ENCODE measurements around the gene C17orf50. TPM values are rescaled to one million over a fixed set of nuclear protein-coding genes. Genes with fewer than 3 reads are reported as not detected.

Gene C17orf50
- total RNA-seq, 1 donor from 2014 or later: not detected

DNA sequence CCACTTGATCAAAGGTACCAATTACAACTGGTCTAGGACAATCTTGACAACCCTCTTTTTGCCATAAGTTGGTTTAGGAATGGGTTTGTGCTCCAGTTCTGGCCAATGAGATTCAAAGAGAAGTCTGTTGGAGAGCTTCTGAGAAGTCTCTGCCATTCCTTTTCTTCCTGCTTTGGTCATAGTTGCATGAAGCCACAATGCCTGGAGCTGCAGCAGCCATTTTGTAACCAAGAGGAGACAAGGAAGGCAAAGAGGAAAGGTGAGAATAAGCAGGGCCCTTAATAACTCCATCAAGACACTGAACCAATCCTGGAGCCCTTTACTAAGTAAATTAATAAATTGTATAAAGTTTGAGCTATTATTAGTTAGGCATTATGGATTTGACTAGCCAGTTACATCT, 3.4 kb upstream of the C17orf50 start:
- no peak overlapping the region for H3K4me3 ChIP-seq
- no peak for DNase-seq
- H3K27ac ChIP-seq: no peak overlapping the region
- no peaks in the 10 kb centered on the region for H3K9me3 ChIP-seq
- intact Hi-C loops (cut with DNase I): no loop called here
- H3K4me1 ChIP-seq: peaks cover 4% of the 10 kb centered on the region
- no peaks in the 10 kb centered on the region for H3K36me3 ChIP-seq
- TF ChIP-seq, protein P1, sequence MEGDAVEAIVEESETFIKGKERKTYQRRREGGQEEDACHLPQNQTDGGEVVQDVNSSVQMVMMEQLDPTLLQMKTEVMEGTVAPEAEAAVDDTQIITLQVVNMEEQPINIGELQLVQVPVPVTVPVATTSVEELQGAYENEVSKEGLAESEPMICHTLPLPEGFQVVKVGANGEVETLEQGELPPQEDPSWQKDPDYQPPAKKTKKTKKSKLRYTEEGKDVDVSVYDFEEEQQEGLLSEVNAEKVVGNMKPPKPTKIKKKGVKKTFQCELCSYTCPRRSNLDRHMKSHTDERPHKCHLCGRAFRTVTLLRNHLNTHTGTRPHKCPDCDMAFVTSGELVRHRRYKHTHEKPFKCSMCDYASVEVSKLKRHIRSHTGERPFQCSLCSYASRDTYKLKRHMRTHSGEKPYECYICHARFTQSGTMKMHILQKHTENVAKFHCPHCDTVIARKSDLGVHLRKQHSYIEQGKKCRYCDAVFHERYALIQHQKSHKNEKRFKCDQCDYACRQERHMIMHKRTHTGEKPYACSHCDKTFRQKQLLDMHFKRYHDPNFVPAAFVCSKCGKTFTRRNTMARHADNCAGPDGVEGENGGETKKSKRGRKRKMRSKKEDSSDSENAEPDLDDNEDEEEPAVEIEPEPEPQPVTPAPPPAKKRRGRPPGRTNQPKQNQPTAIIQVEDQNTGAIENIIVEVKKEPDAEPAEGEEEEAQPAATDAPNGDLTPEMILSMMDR (IDR thresholded peaks at IDR 0.05): no peak
- H3K27me3 ChIP-seq: no peaks in the 10 kb centered on the region
- ATAC-seq: no peak

DNA sequence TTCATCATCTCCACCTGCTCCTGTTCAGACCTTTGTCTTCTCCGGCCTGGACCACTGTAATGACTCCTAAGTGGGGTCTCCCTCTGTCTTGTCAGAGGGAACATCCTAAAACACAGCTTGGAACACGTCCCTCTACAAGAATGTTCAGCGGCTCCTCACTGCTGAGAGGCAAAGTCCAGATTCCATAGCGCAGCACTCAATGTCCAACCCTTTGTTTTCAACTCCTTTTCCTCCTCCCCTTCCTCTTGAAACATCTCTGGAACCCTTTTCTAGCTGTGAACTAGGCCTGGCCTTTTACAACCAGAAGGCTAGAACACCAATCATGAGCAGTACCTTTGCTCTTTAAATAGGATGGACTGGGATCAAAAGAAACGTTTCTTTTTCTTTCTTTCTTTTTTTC, 914 bp downstream of the C17orf50 start:
- Histone ChIP-seq H3K36me3 (no peaks in the 10 kb centered on the region), H3K9me3 (no peaks in the 10 kb centered on the region), H3K27me3 (no peaks in the 10 kb centered on the region), H3K4me1 (peaks cover 5% of the 10 kb centered on the region), H3K27ac (no peak overlapping the region), H3K4me3 (no peak overlapping the region)
- TF ChIP-seq, protein P1 (IDR thresholded peaks at IDR 0.05): no peak
- ATAC-seq: no peak
- intact Hi-C loops (cut with DNase I): no loop called here
- no peak for DNase-seq

DNA sequence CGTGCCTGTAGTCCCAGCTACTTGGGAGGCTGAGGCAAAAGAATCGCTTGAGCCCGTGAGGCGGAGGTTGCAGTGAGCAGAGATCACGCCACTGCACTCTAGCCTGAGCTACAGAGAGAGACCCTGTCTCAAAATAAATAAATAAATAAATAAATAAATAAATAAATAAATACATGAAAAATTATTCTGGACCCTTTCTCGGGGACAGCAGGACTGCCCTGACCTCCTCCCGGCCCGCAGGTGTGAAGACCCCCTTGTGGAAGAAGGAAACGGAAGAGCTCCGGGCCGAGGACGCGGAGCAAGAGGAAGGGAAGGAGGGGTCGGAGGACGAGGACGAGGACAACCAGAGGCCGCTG, 3.1 kb downstream of the C17orf50 start:
- Histone ChIP-seq H3K4me1 (peaks cover 5% of the 10 kb centered on the region), H3K9me3 (no peaks in the 10 kb centered on the region), H3K27ac (no peak overlapping the region), H3K36me3 (no peaks in the 10 kb centered on the region), H3K4me3 (peak overlapping the region; percentile 59), H3K27me3 (no peaks in the 10 kb centered on the region)
- intact Hi-C loops (cut with DNase I): no loop called here
- no peak for ATAC-seq
- TF ChIP-seq, protein P1 (IDR thresholded peaks at IDR 0.05): no peak
- DNase-seq: no peak

DNA sequence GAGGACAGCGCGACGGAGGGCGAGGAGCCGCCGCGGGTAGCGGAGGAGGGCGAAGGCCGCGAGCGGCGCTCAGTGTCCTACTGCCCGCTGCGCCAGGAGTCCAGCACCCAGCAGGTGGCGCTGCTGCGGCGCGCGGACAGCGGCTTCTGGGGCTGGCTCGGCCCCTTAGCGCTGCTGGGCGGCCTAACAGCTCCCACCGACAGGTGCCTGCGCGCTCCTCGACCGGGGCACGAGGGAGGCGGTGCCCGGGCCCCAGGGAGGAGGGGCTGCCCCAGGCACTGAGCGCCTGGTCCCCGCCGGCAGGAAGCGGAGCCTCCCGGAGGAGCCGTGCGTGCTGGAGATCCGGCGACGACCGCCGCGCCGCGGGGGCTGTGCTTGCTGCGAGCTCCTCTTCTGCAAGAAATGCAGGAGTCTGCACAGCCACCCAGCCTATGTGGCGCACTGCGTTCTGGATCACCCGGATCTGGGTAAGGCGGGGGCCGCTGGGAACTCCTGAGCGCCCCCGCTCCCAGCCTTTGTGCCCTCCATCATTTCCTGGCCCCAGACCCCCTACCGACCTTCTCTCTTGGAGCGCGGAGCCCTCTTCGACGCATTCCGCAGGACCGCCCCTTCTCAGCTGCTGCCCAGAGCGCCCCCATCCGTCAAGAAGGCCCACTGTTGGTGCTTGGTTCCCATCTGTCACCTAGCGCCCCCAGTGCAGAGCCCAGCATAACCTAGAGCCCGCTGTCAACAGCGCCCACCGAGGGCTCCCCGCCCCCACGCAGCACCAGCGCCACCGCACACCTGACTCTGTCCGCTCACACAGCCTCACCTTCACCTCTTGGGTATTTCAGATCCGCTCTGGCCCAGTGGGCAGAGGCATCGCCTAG, 3.7 kb downstream of the C17orf50 start:
- no peaks in the 10 kb centered on the region for H3K36me3 ChIP-seq
- H3K27me3 ChIP-seq: no peaks in the 10 kb centered on the region
- TF ChIP-seq, protein P1 (IDR thresholded peaks at IDR 0.05): peak; percentile 95
- H3K27ac ChIP-seq: no peak overlapping the region
- intact Hi-C loops (cut with DNase I): no loop called here
- peak overlapping the region; percentile 59 for H3K4me3 ChIP-seq
- peaks cover 5% of the 10 kb centered on the region for H3K4me1 ChIP-seq
- ATAC-seq (peak; percentile 97), DNase-seq (peak; percentile 95)
- no peaks in the 10 kb centered on the region for H3K9me3 ChIP-seq

DNA sequence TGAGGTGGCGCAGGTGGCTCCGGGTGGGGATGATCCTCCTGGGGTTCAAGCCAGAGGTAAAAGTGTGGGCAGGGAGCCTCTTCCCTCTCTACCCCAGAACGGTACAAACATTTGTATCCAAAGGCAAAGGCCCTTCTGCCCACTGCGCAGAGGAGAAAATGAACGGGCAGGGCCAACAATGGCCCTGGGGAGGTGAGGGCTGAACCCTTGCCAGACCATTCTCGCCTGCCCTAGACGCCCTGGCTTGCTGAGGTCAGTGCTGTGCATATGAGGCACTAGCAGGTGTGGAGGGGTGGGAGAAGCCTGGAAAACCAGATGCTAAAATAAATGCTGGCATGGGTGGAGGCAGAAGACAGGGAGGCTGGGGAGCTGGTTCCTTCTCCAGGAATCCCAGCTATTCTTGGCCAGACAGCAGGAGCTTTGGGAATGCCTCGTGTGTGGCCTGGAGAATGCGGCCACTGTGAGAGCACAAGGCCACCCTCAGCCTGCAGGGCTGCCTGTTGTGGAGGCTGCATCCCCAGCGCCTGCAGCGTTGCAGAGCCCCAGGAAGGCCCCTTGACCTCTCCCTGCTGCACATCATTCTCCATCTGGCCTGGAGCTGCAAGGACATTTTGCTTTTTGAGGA, 4.5 kb downstream of the C17orf50 start:
- Histone ChIP-seq H3K9me3 (no peaks in the 10 kb centered on the region), H3K36me3 (no peaks in the 10 kb centered on the region), H3K4me1 (peaks cover 5% of the 10 kb centered on the region), H3K27me3 (no peaks in the 10 kb centered on the region), H3K27ac (no peak overlapping the region), H3K4me3 (no peak overlapping the region)
- TF ChIP-seq, protein P1 (IDR thresholded peaks at IDR 0.05): no peak
- no peak for ATAC-seq
- intact Hi-C loops (cut with DNase I): loop anchor here (5.0 kb wide), 1 partner anchor 42 kb away; the partner anchor contains the start of gene TAF15
- DNase-seq: no peak
